ENCODE data around the gene KRT32.

The KRT32 gene

DNA sequence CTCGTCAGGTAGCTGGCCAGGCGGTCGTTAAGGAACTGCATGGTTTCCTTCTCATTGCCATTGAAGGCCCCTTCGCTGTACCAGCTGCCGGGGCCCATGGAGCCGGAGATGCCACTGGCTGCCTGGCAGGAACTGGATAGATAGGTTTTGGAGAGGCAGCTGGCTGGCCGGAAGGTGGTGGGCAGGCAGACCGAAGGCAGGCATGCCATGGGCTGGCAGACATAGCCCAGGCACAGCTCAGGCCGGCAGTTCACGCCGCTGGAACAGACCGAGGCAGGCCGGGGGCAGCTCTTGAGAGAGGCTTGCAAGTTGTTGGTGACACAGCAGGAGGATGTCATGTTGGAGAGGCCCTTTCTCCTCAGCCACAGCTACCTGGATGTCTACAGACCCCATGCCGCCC, at the start of gene KRT32:
KRT32 (minus strand) TSS at position 399 of the 400 bp plus-strand sequence; CDS start at position 338, 61 bp downstream.
- no peak for DNase-seq (ENCODE audit: low read depth)

DNA sequence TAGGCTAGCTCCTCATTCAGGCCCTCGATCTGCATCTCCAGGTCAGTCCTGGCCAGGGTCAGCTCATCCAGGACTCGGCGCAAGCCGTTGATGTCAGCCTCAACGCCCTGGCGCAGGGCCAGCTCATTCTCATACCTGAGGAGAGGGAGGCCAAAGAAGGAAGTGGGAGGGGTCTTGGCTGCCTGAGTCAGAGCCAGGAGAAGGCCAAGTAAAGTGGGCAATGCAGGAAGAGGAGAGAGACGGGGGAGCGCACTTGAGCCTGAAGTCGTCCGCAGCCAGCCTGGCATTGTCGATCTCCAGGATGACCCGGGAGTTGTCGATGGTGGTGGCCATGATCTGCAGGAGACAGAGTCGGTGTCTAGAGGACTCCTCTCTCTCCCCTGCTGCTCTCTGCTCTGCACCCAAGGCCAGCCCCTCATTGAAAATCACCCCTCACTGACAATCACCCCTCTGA, 49.7 kb upstream of the KRT32 start:
- no peak for DNase-seq (ENCODE audit: low read depth)

DNA sequence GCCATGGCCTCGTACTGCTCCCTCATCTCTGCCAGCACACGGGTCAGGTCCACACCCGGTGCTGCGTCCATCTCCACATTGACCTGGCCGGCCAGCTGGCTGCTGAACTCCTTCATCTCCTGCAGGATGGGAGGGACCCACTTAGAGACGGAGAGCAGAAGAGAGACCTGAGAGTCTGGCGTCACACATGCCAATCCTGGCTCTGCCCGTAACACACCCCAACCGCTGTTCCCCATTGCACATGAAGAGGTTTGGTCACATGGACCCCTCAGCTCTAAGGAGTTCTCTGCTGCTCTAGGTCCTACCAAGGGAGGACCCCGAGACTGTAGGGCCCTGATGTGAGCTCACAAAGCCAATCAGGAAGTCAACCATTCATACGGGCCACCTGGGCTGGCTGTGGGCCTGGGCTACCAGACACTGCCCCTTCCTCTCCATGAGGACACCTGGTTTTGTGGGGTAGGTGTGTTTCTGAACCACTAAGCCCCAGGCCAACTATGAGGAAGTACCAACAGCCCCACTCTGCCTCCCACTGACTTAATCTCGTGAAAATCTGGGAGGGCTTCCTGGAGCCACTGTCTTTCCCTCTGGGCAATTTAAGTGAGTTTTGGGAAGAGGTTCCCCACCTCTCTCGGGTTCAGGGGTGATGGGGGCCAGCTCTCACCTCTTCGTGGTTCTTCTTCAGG, 49.1 kb upstream of the KRT32 start:
- DNase-seq (ENCODE audit: low read depth) = no peak

DNA sequence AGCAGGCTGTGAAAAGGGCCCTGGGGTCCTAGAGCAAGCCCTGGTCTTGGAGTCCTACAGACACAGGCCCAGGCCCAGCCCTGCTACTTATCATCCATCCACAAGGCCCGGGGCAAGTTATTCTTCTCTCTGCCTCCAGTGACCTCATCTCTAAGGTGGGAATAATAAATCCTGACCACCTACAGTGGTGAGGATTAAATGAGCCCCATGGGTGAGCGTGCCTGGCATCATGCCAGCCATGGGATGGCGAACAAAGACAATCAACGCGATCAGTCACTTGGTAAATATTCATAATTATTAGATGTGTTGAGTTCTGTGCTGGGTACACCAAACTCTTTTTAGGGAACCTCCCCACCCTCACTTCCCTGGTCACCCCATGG, 46.0 kb upstream of the KRT32 start:
- no peak for DNase-seq (ENCODE audit: low read depth)

DNA sequence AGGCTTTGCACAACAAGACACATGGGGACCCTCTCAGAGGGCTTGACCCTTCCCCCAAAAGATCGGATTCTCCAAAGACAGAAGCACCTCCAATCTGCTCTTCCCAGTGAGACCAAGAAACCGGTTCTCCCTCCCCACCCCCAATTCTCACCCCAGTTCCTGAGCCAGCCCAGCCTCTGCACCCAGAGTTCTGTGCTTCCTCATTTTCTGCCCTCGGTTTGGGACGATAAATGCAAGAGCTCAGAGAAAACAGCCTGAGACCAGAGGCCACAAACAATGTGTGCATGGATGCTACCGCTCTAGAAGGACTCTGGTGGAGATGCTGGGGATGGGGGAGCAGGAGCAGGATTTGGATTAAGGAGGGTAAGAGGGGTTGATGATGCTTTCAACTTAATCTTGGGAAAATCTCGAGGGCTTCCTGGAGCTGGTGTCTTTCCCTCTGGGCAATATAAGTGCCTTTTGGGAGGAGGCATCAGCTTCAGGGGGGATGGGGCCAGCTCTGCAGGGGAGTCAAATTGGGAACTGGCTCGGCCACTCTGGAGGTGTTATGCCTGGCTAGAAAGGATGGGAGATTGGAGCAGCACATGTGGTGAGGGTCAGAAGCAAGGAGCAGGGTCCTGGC, 45.5 kb upstream of the KRT32 start:
- no peak for DNase-seq (ENCODE audit: low read depth)

DNA sequence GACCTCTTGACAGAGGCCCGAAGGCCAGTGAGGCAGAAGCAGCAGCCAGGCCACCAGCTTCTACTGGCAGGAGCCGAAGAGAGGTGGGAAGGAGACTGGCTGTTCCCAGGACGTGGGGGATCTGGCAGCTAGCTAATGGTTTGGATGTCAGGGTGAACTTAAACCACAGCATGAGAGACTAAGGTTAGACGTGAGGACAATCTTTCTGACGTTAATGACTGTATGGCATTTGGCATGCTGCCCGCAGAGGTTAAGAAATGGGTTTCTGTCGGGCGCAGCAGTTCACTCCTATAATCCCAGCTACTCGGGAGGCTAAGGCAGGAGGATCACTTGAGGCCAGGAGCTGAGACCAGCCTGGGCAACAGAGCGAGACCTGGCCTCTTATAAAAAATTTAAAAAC, 44.5 kb upstream of the KRT32 start:
- DNase-seq (ENCODE audit: low read depth) = no peak

DNA sequence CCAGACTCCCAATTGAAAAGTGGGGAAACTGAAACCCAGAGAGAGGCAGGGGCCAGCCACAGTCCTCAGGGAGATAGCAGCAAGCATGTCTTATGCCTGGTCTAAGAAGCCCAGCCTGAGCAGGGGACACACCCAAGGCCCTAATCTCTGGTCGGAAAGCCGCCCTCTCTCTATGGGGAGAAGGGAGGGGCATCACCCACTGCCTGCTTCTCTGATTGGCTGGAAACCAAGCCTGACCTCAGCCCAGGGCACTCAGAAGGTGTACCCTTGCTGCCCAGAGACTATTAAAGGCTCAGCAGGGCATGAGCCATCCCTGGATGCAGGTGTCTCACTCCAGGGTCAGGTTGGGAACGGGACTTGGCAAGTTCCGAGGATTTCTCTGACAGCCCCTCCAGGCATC, 43.9 kb upstream of the KRT32 start:
- DNase-seq (ENCODE audit: low read depth) = no peak

DNA sequence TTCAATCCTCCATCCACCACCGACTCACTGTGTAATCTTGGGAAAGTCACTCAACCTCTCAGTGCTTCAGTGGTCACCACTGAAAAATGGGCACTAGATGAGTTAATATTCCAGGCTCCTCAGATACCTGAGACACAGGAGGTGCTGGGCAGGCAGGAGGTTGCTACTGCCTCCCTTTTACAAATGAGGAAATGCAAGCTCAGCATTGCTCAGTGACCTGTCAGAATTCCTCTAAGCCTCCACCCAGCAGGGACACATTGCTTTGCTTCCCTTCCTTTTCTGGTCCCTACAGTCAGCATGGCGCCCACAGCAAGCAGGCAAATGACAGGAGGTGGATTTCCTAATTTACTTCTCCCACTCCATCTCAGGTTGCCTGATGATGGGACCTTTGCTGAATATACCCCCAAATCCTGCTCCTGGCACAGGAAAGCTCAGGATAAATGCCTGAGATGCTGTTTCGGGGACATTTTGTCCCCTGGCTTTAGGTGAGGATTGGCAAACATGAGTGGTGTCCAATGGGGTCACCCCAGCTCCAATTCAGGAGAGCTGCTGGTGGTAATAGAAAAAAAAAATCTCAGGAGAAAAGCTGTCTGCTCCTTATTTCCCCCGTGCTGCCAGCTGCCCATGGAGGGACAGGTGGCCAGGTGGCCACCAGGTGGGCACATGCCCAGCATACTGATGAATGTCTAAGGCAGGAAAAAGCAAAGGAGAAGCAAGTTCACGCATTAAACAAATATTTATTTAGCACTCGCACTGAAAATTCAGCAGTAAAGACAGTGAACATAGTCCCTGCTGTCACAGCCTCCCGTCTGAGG, 43.3 kb upstream of the KRT32 start:
- no peak for DNase-seq (ENCODE audit: low read depth)

DNA sequence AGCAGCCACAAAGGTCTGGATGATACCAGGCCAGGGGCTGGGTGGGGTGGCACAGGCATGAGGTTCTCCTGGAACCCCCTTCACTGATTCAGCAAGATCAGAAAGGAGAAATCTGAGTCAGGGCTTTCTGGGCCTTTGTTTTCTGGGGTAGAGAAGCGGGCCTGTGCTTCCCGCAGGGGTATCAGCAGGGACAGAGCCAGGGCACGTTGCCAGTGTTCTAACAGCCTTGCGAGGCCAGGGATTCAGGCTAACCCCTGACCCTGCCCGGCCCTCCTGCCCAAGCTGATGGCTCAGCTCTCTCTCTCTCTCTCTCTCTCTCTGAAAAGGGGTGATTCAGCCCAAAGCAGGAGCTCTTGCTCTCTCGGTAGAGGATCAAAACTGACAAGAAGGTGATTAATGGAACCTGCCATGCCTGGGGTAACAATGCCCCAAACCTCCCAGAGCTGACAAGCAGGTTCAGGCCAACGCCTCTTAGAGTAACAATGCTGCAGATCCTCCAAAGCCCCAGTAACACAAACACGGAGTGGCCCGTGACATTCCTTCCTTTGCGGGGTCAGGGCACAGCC, 40.2 kb upstream of the KRT32 start:
- DNase-seq (ENCODE audit: low read depth) = no peak

DNA sequence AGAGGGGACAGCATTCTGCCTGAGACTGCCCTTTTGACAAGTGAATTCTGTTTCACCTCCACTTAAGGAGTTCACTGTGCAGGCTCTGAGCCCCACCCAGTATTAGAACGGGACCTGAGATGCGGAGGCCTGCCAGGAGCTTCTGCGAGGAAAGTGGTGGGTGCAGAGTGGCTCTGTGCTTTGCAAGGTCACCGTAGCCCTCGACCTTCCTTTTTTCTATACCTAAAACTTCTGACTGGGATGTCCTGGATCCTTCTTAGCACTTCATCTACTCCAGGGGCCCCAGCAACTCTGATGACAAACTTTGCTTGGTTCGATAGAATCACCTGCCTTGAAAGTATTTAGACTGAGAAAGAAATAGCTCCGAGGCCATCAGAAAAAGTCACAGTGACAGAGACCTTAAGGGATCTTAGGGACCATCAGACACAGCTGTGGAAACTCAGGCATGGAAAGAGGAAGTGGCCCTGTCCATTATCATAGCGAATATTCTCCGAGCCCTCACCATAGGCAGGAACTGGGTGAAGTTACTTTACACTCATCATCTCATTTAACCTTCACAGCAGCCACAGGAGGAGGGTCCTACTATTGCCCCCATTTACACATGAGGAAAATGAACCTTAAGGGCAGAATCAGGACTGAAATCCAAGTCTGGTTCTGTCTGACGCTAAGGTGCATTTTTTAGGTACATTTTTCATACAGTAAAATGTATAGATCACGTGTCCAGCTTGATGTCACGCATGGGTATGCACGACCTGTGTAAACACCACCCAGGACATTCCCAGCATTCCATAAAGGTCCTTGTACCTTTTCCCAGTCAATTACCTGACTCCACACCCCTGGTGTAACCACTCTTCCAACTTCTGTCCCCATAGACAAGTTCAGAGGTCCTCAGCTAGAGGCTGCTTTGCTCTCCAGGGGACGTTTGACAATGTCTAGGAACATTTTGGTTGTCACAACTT, 38.9 kb upstream of the KRT32 start:
- DNase-seq (ENCODE audit: low read depth) = no peak

DNA sequence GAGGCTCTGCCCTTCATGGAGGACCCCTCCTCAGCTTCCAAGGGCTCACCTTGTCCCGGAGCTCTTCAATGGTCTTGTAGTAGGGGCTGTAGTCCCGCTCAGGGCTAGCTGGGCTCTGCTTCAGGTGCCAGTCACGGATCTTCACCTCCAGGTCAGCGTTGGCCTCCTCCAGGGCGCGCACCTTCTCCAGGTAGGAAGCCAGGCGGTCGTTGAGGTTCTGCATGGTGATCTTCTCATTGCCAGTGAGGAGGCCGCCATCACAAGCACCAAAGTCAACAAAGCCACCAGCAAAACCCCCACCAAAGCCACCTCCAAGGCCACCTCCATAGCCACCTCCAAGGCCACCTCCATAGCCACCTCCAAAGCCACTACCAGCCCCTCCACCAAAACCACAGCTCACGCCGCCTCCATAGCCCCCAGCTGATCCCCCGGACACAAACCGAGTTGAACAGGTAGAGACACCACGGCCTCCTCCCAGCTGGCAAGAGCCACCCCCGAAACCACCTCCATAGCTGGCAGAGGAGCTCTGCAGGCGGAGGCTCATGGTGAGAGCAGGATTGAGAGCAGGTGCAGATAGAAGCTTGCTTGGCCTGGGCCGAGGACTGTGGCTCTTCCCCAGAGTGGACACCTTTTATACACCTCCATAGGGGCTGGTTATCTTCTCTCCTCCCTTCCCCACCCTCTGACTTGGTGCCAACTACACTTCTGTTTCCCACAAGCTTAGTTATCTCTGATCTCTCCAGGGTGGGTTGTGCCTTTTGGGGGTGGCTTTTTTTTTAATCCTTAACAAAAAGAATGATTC, 38.0 kb upstream of the KRT32 start, which contains the start of gene KRT13:
KRT13 (minus strand) TSS at position 606 of the 802 bp plus-strand sequence; CDS start at position 544, 62 bp downstream.
- no peak for DNase-seq (ENCODE audit: low read depth)

DNA sequence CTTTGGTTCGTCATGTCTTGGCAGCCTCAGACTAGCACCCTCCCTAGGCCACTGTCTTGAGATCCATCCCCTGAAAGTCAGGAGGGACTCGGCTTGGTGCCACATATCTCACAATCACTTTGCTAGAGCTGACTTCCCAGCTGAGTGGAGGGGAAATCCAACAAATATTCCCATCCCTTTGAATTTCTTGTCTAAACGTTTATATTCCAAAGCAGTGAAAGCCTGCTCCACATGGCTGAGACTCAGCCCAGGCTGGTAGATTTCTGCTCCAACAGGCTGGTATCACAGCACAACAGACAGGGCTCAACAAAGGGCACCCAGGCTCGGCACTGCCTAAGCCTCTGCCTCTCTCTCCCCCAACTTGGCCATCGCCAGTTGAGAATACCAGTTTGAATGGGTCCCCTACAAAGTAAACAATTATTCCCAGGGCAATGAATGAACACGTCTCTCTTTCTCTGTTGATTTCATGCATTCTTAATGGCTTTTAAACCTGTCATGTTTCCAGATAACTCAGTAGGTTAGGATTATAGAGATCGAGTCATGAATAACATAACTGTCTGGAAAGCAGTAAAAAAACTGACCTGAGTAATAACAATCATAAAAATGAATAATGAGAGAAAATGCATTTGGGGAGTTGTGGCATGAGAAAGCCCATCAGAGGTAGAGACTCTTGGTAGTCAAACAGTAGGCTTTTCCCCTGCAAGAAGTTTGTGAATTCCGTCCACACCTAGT, 37.2 kb upstream of the KRT32 start:
- DNase-seq (ENCODE audit: low read depth) = no peak

DNA sequence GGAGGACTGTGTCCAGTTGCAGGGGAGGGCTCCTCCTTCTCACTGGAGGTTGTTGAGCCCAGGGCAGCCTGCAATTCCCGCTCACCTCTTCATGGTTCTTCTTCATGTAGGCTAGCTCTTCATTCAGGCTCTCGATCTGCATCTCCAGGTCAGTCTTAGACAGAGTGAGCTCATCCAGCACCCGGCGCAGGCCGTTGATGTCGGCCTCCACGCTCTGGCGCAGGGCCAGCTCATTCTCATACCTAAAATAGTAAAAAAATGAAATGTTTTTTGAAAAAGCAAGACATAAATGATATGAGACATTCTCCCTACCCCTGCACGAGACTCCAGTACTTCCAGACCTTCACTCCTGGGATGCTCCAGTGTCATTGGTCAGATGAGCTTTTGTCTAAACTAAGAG, 36.0 kb upstream of the KRT32 start:
- DNase-seq (ENCODE audit: low read depth) = no peak

DNA sequence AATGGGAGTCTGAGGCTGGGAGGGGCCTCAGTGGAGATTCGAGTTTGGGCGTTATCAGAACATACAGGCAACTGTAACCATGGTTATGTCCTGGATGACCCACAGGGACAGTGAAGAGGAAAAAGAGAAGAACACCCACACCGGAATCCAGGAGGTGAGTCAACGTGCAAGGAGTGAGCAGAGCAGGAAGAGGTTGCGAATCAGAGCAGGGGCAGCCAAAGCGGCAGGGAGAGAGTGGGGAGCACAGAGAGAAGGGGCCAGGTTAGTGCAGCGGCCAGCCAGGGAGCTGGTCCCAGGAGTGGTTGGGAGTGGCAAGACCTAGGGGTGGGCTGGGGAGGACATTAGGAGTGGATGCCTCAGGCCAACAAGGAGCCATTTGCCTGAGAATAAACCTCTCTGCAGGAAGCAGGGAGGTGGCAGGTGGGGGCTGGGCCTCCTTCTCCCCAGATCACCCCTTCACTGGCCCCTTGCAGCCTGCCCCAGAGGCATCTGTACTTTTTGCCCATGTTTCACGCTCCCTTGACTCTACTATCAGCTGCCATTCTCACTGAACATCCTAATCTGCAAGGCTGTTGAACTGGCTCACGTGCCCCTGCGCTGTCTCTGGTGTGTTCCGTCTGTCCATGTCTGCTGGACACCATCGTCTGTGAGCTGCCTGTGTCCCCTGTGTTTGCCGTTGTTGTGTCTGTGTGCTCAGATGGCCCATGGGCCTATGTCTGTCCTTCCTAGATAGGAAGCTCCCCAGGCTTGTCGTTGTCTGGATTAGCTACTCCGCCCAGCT, 33.1 kb upstream of the KRT32 start:
- peak; percentile 67 for DNase-seq (ENCODE audit: low read depth)

DNA sequence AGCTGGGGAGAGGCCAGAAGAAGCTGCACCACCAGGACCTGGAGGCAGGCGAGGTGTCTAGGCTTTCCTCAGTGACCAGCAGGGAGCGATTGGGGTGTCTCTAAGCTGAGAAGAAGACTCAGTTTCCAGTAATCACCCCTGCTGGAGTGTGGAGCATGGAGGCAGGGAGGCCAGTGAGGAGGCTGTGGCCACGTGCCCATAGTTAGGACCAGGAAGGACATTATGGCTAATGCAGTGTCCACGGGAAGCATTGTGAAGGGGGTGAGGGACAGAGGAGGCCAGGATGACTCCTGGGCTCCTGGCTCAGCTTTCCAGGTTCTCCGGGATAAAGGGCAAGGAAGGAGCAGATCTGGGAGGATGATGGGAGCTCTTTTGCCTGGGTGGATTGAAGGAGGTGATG, 32.5 kb upstream of the KRT32 start:
- DNase-seq (ENCODE audit: low read depth) = no peak

DNA sequence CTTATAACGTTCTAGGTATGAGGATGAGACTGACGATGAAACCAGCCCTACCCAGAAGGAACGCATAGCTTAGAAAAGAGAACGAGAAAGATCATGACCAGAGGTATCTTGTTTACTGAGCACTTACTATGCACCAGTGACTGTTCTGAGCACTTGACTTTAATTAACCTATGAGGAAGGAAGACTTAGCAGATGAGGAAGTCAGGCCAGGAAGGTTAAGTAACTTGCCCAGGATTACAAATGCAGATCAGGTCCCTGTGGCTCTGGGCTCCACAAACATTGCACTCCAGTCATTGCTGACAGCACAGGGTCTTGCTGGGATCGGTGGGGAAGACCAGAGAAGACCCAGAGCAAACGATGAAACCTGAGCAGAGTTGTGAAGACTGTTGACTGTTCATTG, 31.1 kb upstream of the KRT32 start:
- DNase-seq (ENCODE audit: low read depth) = no peak

DNA sequence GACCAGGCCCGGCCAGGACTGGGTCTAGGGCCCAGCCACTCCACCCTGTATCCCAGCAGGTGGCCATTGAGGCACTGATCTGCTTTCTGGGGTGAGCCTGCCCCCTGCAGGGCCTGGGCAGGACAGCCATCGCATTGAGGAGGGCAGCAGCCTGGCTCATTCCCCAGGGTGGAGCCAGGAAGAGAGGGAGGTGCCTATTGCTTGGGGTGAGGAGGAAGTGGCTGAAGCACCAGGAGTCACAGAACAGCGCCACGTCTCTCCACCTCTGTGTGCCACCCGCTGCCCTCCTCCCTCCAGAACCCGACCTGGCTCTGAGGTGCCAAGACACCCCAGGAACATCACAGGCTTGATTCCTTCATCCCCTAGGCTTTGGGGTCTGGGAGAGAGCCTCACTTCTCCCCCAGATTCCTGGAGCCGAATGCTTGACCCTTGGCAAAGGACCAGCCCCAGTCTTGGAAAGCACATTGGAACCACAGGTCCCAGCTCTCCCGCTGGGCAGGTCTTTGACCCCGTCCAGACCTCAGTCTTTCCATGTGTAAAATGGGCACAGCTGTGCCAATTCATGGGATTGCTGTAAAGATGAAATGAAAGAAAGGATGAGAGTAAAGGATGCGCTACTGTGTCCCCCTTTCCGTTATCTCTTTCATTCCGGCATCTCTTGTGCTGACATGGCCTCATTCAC, 29.8 kb upstream of the KRT32 start:
- peak; percentile 91 for DNase-seq (ENCODE audit: low read depth)

DNA sequence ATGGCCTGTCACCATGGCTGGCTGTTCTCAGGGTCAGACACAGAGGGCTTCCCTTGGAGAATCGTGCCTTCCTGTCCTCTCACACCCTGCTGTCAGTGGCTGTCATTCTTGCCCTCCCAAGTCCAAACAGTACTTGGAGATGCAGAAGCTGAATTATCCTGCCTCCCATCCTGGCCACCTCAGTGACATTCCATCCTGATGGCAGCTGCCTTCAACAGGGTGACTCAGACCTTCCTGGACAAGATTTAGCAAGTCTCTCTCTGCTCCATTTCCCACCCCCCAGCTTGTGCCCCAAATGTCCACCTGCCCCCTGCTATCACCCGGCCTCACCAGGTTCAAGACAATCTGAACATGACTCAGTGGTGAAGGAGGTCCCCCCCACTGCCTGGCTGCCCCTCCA, 27.3 kb upstream of the KRT32 start:
- peak; percentile 15 for DNase-seq (ENCODE audit: low read depth)

DNA sequence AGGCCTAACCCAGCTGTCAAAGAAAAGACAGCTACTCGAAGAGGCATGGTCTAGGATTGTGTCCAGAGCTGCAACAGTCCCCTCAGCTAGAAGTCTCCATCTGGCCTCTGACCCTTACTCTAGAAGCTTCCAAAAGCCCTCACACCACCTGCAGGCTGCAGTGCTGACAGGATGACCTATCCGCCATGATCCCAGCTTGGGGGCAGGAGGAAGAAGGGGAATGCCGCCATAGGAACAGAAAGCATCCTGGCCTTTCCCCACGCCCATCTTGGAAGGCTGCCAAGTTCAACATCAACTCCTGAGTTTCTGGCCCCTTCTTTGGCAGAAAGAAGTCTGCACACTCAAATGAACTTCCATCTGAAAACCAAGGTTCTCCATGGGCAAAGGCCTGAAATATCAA, 25.6 kb upstream of the KRT32 start:
- peak; percentile 61 for DNase-seq (ENCODE audit: low read depth)
